ENCODE results near the gene B4GALNT2.

DNA sequence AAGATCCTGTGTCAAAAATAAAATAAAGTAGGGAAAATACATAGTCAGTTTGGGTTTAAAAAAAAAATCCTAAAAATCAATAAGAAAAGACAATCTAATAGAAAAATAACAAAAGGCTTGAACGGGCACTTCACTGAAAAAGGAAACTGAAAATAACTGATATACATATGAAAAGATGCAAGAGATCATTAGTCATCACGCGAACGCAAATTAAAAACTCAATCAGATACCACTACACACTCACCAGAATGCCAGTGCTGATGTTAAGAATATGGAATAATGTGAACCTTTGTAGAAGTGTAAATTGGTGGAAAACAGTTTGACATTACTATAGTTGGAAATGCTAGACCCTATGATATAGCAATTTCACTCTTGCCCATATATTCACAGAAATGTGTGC lies 63.2 kb downstream of the B4GALNT2 start:
- TF ChIP-seq ZNF703 (CRISPR knock-in tag; IDR thresholded peaks at IDR 0.05; ENCODE audit: borderline replicate concordance) = no peak
- no peak for TF ChIP-seq ZNF234 (CRISPR knock-in tag; conservative IDR thresholded peaks at IDR 0.05)
- TF ChIP-seq, protein P1, sequence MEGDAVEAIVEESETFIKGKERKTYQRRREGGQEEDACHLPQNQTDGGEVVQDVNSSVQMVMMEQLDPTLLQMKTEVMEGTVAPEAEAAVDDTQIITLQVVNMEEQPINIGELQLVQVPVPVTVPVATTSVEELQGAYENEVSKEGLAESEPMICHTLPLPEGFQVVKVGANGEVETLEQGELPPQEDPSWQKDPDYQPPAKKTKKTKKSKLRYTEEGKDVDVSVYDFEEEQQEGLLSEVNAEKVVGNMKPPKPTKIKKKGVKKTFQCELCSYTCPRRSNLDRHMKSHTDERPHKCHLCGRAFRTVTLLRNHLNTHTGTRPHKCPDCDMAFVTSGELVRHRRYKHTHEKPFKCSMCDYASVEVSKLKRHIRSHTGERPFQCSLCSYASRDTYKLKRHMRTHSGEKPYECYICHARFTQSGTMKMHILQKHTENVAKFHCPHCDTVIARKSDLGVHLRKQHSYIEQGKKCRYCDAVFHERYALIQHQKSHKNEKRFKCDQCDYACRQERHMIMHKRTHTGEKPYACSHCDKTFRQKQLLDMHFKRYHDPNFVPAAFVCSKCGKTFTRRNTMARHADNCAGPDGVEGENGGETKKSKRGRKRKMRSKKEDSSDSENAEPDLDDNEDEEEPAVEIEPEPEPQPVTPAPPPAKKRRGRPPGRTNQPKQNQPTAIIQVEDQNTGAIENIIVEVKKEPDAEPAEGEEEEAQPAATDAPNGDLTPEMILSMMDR (CRISPR knock-in tag; IDR thresholded peaks at IDR 0.05) = no peak
- no peak for TF ChIP-seq ZNF782 (CRISPR knock-in tag; IDR thresholded peaks at IDR 0.05; ENCODE audit: borderline replicate concordance)
- no peak for TF ChIP-seq POLR2A (IDR thresholded peaks at IDR 0.05; ENCODE audit: insufficient read depth in 1 of 2, low read depth in 2 of 2, low read length in 2 of 2)
- TF ChIP-seq RXRA (CRISPR knock-in tag; IDR thresholded peaks at IDR 0.05) = no peak
- TF ChIP-seq POLR2AphosphoS5 (IDR thresholded peaks at IDR 0.05; ENCODE audit: low read depth, low read length) = no peak
- TF ChIP-seq REPIN1 (CRISPR knock-in tag; IDR thresholded peaks at IDR 0.05; ENCODE audit: borderline replicate concordance, low read depth) = no peak
- no peak for TF ChIP-seq ZEB1 (IDR thresholded peaks at IDR 0.05; ENCODE audit: insufficient replicate concordance, low read depth)
- TF ChIP-seq NR1H2 (CRISPR knock-in tag; IDR thresholded peaks at IDR 0.05; ENCODE audit: borderline replicate concordance, low read depth) = no peak
